Gastrocnemius medialis (tissue), 4 donors: ENCODE results near the gene EXPH5. TPM values are rescaled to one million over a fixed set of nuclear protein-coding genes. Genes with fewer than 3 reads are reported as not detected.

Experiments
- ATAC-seq, 2 donors: fragments of 150-250 bp; one replicate each; pipeline ENCODE4 v1.9.1; 2016
- DNase-seq, 2 donors: peaks; one replicate each; pipeline ENCODE4 v3.0.0-alpha.2; 2019
- H3K27ac ChIP-seq, 4 donors: fragments of 200-600 bp; sonication (generic); 1 replicate in 1 of 4; 2 replicates in 3 of 4; pipeline ENCODE4 v1.5.1; 2016 to 2018; ENCODE audit warnings: mild to moderate bottlenecking in 2 of 4, moderate library complexity in 1 of 4
- H3K27me3 ChIP-seq, 3 donors: fragments of 200-600 bp; sonication (generic) in 2 of 3; 1 replicate in 1 of 3; 2 replicates in 2 of 3; pipeline versions ENCODE4 v1.5.1 to v1.6.0; 2016 to 2019; ENCODE audit warnings: mild to moderate bottlenecking in 1 of 3, moderate library complexity in 1 of 3
- H3K36me3 ChIP-seq, 2 donors: fragments of 200-600 bp; sonication (generic) in 1 of 2; one replicate each; pipeline ENCODE4 v1.5.1; 2017 to 2018
- H3K4me1 ChIP-seq, 2 donors: fragments of 200-600 bp; sonication (generic) in 1 of 2; one replicate each; pipeline ENCODE4 v1.5.1; 2016 to 2017; ENCODE audit warnings: mild to moderate bottlenecking in 2 of 2
- H3K4me3 ChIP-seq, 4 donors: fragments of 200-600 bp; sonication (generic) in 3 of 4; 1 replicate in 1 of 4; 2 replicates in 3 of 4; pipeline ENCODE4 v1.5.1; 2016 to 2019; ENCODE audit warnings: mild to moderate bottlenecking in 2 of 4
- H3K9me3 ChIP-seq, 3 donors: fragments of 200-600 bp; sonication (generic) in 2 of 3; 1 replicate in 1 of 3; 2 replicates in 2 of 3; pipeline ENCODE4 v1.5.1; 2016 to 2019
- CTCF ChIP-seq, 5 experiments: fragments of 450-650 bp in 3 of 5; fragments of 200-600 bp in 2 of 5; sonication (generic) in 2 of 5; IDR thresholded peaks in 4 of 5; conservative IDR thresholded peaks in 1 of 5; 1 replicate in 4 of 5; 2 replicates in 1 of 5; pipeline ENCODE4 v1.5.1; 2016 to 2019; ENCODE audit warnings: antibody characterized with exemption in 5 of 5, mild to moderate bottlenecking in 3 of 5, moderate library complexity in 3 of 5
- POLR2A ChIP-seq, 2 donors: fragments of 450-650 bp; IDR thresholded peaks; one replicate each; pipeline ENCODE4 v1.6.1; 2017; ENCODE audit warnings: antibody characterized with exemption in 2 of 2, mild to moderate bottlenecking in 2 of 2, moderate library complexity in 2 of 2
- in situ Hi-C, 4 donors: fragments of 200-750 bp; cut with MboI; loops; one replicate each; pipeline versions ENCODE4 v1.15.0 to v1.8.0; 2017; ENCODE audit warnings: low sequenced_read_pairs in 4 of 4
- intact Hi-C: fragments of 100-400 bp; cut with DNase I; formaldehyde crosslinking; loops from one replicate; pipeline ENCODE4 v1.15.1; 2023; ENCODE audit warnings: low total_unique reads
- total RNA-seq, 4 donors: library from RNA; depleted of rRNA; stranded (reverse); fragments of >200 nt; gene quantifications; one replicate each; pipeline versions ENCODE4 v1.1.0 to v1.2.3, GENCODE V29; 2016

EXPH5 gene
- total RNA-seq, 4 donors from 2014 or later = 0.07 to 0.22 (median 0.20) TPM; not detected in 1

- H3K27ac ChIP-seq = no peak overlapping the region
- DNase-seq = no peak
- H3K27me3 ChIP-seq = no peaks in the 10 kb centered on the region
- H3K9me3 ChIP-seq = no peaks in the 10 kb centered on the region
- no peak for TF ChIP-seq POLR2A (IDR thresholded peaks at IDR 0.05)
- no peak for TF ChIP-seq CTCF (IDR thresholded peaks at IDR 0.05 in 4 of 5, conservative IDR thresholded peaks at IDR 0.05 in 1 of 5)
- H3K4me1 ChIP-seq = no peaks in the 10 kb centered on the region
- intact Hi-C loops = no loop called here
- no peak for ATAC-seq
- H3K36me3 ChIP-seq = no peaks in the 10 kb centered on the region
- in situ Hi-C loops = no loop called here
- H3K4me3 ChIP-seq = no peak overlapping the region
These were observed 77.4 kb downstream of the EXPH5 start for GRCh38 chr11:108516125-108516524.

GRCh38 chr11:108512708-108513107 is 80.9 kb downstream of the EXPH5 start:
- no peak overlapping the region for H3K4me3 ChIP-seq
- no peak for TF ChIP-seq POLR2A (IDR thresholded peaks at IDR 0.05)
- TF ChIP-seq CTCF (IDR thresholded peaks at IDR 0.05 in 4 of 5, conservative IDR thresholded peaks at IDR 0.05 in 1 of 5) = no peak
- in situ Hi-C loops = no loop called here
- no peaks in the 10 kb centered on the region for H3K36me3 ChIP-seq
- intact Hi-C loops = no loop called here
- ATAC-seq (no peak), DNase-seq (no peak)
- no peak overlapping the region for H3K27ac ChIP-seq
- no peaks in the 10 kb centered on the region for H3K9me3 ChIP-seq
- H3K27me3 ChIP-seq = no peaks in the 10 kb centered on the region
- H3K4me1 ChIP-seq = no peaks in the 10 kb centered on the region

- H3K36me3 ChIP-seq = no peaks in the 10 kb centered on the region
- no peaks in the 10 kb centered on the region for H3K4me1 ChIP-seq
- intact Hi-C loops = no loop called here
- H3K4me3 ChIP-seq = no peak overlapping the region
- H3K9me3 ChIP-seq = no peaks in the 10 kb centered on the region
- ATAC-seq (no peak), DNase-seq (no peak)
- no peak for TF ChIP-seq CTCF (IDR thresholded peaks at IDR 0.05 in 4 of 5, conservative IDR thresholded peaks at IDR 0.05 in 1 of 5)
- no peak for TF ChIP-seq POLR2A (IDR thresholded peaks at IDR 0.05)
- in situ Hi-C loops = no loop called here
- H3K27ac ChIP-seq = no peak overlapping the region
- H3K27me3 ChIP-seq = no peaks in the 10 kb centered on the region
These were observed 81.6 kb downstream of the EXPH5 start for GRCh38 chr11:108511851-108512474.

GRCh38 chr11:108508653-108509593 is 84.6 kb downstream of the EXPH5 start:
- H3K4me3 ChIP-seq = no peak overlapping the region
- in situ Hi-C loops (no loop called here), intact Hi-C loops (no loop called here)
- H3K9me3 ChIP-seq = no peaks in the 10 kb centered on the region
- TF ChIP-seq CTCF (IDR thresholded peaks at IDR 0.05 in 4 of 5, conservative IDR thresholded peaks at IDR 0.05 in 1 of 5) (no peak), POLR2A (IDR thresholded peaks at IDR 0.05) (no peak)
- H3K4me1 ChIP-seq = no peaks in the 10 kb centered on the region
- no peaks in the 10 kb centered on the region for H3K36me3 ChIP-seq
- no peak overlapping the region for H3K27ac ChIP-seq
- DNase-seq (no peak), ATAC-seq (no peak)
- H3K27me3 ChIP-seq = no peaks in the 10 kb centered on the region
